H1 (cell line): ENCODE measurements around the gene S100A8. TPM values are rescaled to one million over a fixed set of nuclear protein-coding genes. Genes with fewer than 3 reads are reported as not detected.

Source experiments
- CTCF ChIA-PET: fragments of 300-600 bp; sonication (Branson Sonifier 250); formaldehyde crosslinking; loops from one replicate; lab custom pipeline; 2021; ENCODE audit not compliant: partially characterized antibody; lab: Charles Lee
- POLR2A ChIA-PET: fragments of 300-600 bp; sonication (Branson Sonifier 250); formaldehyde crosslinking; loops from one replicate; lab custom pipeline; 2021; ENCODE audit warnings: inconsistent platforms; ENCODE audit not compliant: partially characterized antibody; lab: Charles Lee
- DNase-seq, 2 experiments: peaks; one replicate each; pipeline versions ENCODE4 v3.0.0 to v3.0.0-alpha.2; 2010 to 2022; ENCODE audit warnings: low spot score in 2 of 2, low read depth in 1 of 2, mixed read lengths in 1 of 2
- FAIRE-seq: peaks from 2 replicates; lab custom pipeline; 2011; peaks lifted over from hg19 to GRCh38; lab: Jason Lieb, UNC
- H2AFZ ChIP-seq: 2 replicates; pipeline ENCODE4 v1.8.1; 2012; ENCODE audit warnings: low read length, inconsistent platforms
- H2AK5ac ChIP-seq: 2 replicates; pipeline ENCODE4 v1.6.1; 2013; ENCODE audit warnings: low read depth, low read length
- H2BK120ac ChIP-seq: replicated peaks from 2 replicates; pipeline ENCODE3; 2013; ENCODE audit warnings: low read depth, low read length, inconsistent platforms
- H2BK12ac ChIP-seq: 2 replicates; pipeline ENCODE4 v1.6.1; 2013; ENCODE audit warnings: low read depth, low read length
- H2BK15ac ChIP-seq: 2 replicates; pipeline ENCODE4 v1.6.1; 2013; ENCODE audit warnings: low read length
- H2BK20ac ChIP-seq: 2 replicates; pipeline ENCODE4 v1.6.1; 2013; ENCODE audit warnings: low read length
- H2BK5ac ChIP-seq: 2 replicates; pipeline ENCODE4 v1.6.1; 2013; ENCODE audit warnings: low read depth, low read length
- H3K14ac ChIP-seq: 2 replicates; pipeline ENCODE4 v1.6.1; 2013; ENCODE audit warnings: inconsistent platforms; ENCODE audit not compliant: insufficient read length
- H3K18ac ChIP-seq: 2 replicates; pipeline ENCODE4 v1.6.1; 2013; ENCODE audit warnings: low read length; ENCODE audit errors: extremely low read depth
- H3K23ac ChIP-seq: 2 replicates; pipeline ENCODE4 v1.6.1; 2013; ENCODE audit warnings: inconsistent platforms; ENCODE audit not compliant: insufficient read length
- H3K23me2 ChIP-seq: 2 replicates; pipeline ENCODE4 v1.6.1; 2013; ENCODE audit warnings: low read depth, low read length
- H3K27ac ChIP-seq: 2 replicates; pipeline ENCODE4 v1.6.1; 2011; ENCODE audit warnings: low read depth, low read length, inconsistent platforms
- H3K27me3 ChIP-seq, 4 experiments: replicated peaks in 1 of 4; 1 replicate in 1 of 4; 2 replicates in 3 of 4; pipeline versions ENCODE4 v1.6.1 to v1.8.1; 2011 to 2013; ENCODE audit warnings: low read length in 3 of 4, mild to moderate bottlenecking in 3 of 4, inconsistent platforms in 2 of 4, mixed read lengths in 2 of 4, moderate library complexity in 1 of 4; ENCODE audit not compliant: control insufficient read depth in 3 of 4, insufficient read depth in 3 of 4; ENCODE audit errors: extremely low read depth in 1 of 4
- H3K36me3 ChIP-seq, 4 experiments: 2 replicates each; pipeline versions ENCODE4 v1.6.1 to v1.8.1; 2011 to 2013; ENCODE audit warnings: mild to moderate bottlenecking in 4 of 4, low read length in 3 of 4, moderate library complexity in 2 of 4, control low read depth in 1 of 4, inconsistent platforms in 1 of 4; ENCODE audit not compliant: insufficient read depth in 4 of 4, control insufficient read depth in 2 of 4
- H3K4ac ChIP-seq: replicated peaks from 2 replicates; pipeline ENCODE3; 2013; ENCODE audit warnings: low read length, low read depth, mixed read lengths, inconsistent platforms; ENCODE audit not compliant: insufficient read length
- H3K4me1 ChIP-seq, 4 experiments: replicated peaks in 1 of 4; 1 replicate in 1 of 4; 2 replicates in 3 of 4; pipeline versions ENCODE4 v1.6.1 to v1.8.1; 2011 to 2013; ENCODE audit warnings: low read length in 3 of 4, inconsistent platforms in 2 of 4, mixed read lengths in 1 of 4; ENCODE audit not compliant: insufficient read depth in 4 of 4, control insufficient read depth in 3 of 4
- H3K4me2 ChIP-seq, 2 experiments: 2 replicates each; pipeline versions ENCODE4 v1.6.1 to v1.8.1; 2011 to 2013; ENCODE audit warnings: low read depth in 2 of 2, low read length in 2 of 2, control low read depth in 1 of 2, inconsistent platforms in 1 of 2, mild to moderate bottlenecking in 1 of 2; ENCODE audit not compliant: insufficient read depth in 1 of 2
- H3K4me3 ChIP-seq, 4 experiments: fragments of 200-600, 300-600 bp in 1 of 4; sonication (generic), shearing (Covaris generic), sonication (Bioruptor Twin) in 1 of 4; 2 replicates each; pipeline versions ENCODE4 v1.5.1 to v1.8.1; 2011 to 2016; ENCODE audit warnings: low read length in 4 of 4, low read depth in 3 of 4, control low read depth in 2 of 4, inconsistent platforms in 2 of 4, mild to moderate bottlenecking in 2 of 4, mixed read lengths in 1 of 4, moderate library complexity in 1 of 4; ENCODE audit not compliant: insufficient read depth in 2 of 4; ENCODE audit errors: extremely low read depth in 1 of 4
- H3K56ac ChIP-seq: replicated peaks from 2 replicates; pipeline ENCODE3; 2013; ENCODE audit warnings: low read depth, mild to moderate bottlenecking, mixed read lengths, low read length, inconsistent platforms; ENCODE audit not compliant: insufficient read length
- H3K79me1 ChIP-seq: 2 replicates; pipeline ENCODE4 v1.6.1; 2013; ENCODE audit warnings: low read depth, low read length, control low read depth
- H3K79me2 ChIP-seq, 2 experiments: 2 replicates each; pipeline versions ENCODE4 v1.6.1 to v1.8.1; 2012 to 2013; ENCODE audit warnings: low read length in 2 of 2, mild to moderate bottlenecking in 2 of 2, inconsistent platforms in 1 of 2; ENCODE audit not compliant: insufficient read depth in 2 of 2, control insufficient read depth in 1 of 2
- H3K9ac ChIP-seq, 4 experiments: replicated peaks in 1 of 4; 1 replicate in 1 of 4; 2 replicates in 3 of 4; pipeline versions ENCODE4 v1.6.1 to v1.8.1; 2011 to 2013; ENCODE audit warnings: low read depth in 3 of 4, low read length in 3 of 4, control low read depth in 2 of 4, mild to moderate bottlenecking in 2 of 4, moderate library complexity in 2 of 4, inconsistent platforms in 1 of 4; ENCODE audit errors: extremely low read depth in 1 of 4
- H3K9me3 ChIP-seq, 2 experiments: 2 replicates each; pipeline versions ENCODE4 v1.6.1 to v1.8.1; 2012 to 2013; ENCODE audit warnings: mild to moderate bottlenecking in 2 of 2, moderate library complexity in 2 of 2, control low read depth in 1 of 2, inconsistent platforms in 1 of 2, low read depth in 1 of 2, low read length in 1 of 2, mixed read lengths in 1 of 2; ENCODE audit not compliant: insufficient read depth in 2 of 2
- H4K20me1 ChIP-seq, 2 experiments: replicated peaks in 1 of 2; 2 replicates each; pipeline versions ENCODE3 to v1.8.1; 2011 to 2013; ENCODE audit warnings: inconsistent platforms in 2 of 2, low read length in 2 of 2, mild to moderate bottlenecking in 1 of 2; ENCODE audit not compliant: insufficient read depth in 2 of 2, control insufficient read depth in 1 of 2
- H4K5ac ChIP-seq: 2 replicates; pipeline ENCODE4 v1.6.1; 2013; ENCODE audit warnings: low read length, low read depth, mixed read lengths, inconsistent platforms; ENCODE audit not compliant: insufficient read length
- H4K8ac ChIP-seq: 2 replicates; pipeline ENCODE4 v1.8.0; 2013; ENCODE audit warnings: mild to moderate bottlenecking, moderate library complexity, low read length, inconsistent platforms; ENCODE audit not compliant: insufficient read depth; ENCODE audit errors: extremely low read depth
- H4K91ac ChIP-seq: replicated peaks from 2 replicates; pipeline ENCODE3; 2013; ENCODE audit warnings: low read length, mixed read lengths, inconsistent platforms; ENCODE audit not compliant: insufficient read length
- CBX8 ChIP-seq: fragments of 300-800, 300-1000 bp; sonication (generic); IDR thresholded peaks from 2 replicates; pipeline ENCODE4 v1.7.1; 2016; ENCODE audit warnings: low read depth, low read length, borderline replicate concordance
- CEBPB ChIP-seq: IDR thresholded peaks from 2 replicates; pipeline ENCODE4 v1.6.1; 2012; ENCODE audit warnings: low read depth, low read length
- EZH2 ChIP-seq: fragments of 200-600 bp; sonication (generic); IDR thresholded peaks from 2 replicates; pipeline ENCODE4 v1.7.1; 2012; ENCODE audit warnings: low read depth, mild to moderate bottlenecking, moderate library complexity, low read length, inconsistent platforms; ENCODE audit not compliant: severe bottlenecking
- GTF2F1 ChIP-seq: IDR thresholded peaks from 2 replicates; pipeline ENCODE4 v1.6.1; 2012; ENCODE audit warnings: low read depth, low read length, improper control_type of control experiment, borderline replicate concordance
- NANOG ChIP-seq: IDR thresholded peaks from 2 replicates; pipeline ENCODE4 v1.6.1; 2011; ENCODE audit warnings: low read length, low read depth, mild to moderate bottlenecking, inconsistent platforms; ENCODE audit not compliant: insufficient read depth, poor library complexity, severe bottlenecking
- POLR2A ChIP-seq, 2 experiments: IDR thresholded peaks; 1 replicate in 1 of 2; 2 replicates in 1 of 2; pipeline ENCODE4 v1.6.1; 2011; ENCODE audit warnings: low read depth in 2 of 2, low read length in 2 of 2, mild to moderate bottlenecking in 2 of 2; ENCODE audit errors: control extremely low read depth in 1 of 2
- POLR2AphosphoS5 ChIP-seq: IDR thresholded peaks from 2 replicates; pipeline ENCODE4 v1.6.1; 2011; ENCODE audit warnings: low read depth, low read length
- SIN3A ChIP-seq, 2 experiments: IDR thresholded peaks in 1 of 2; conservative IDR thresholded peaks in 1 of 2; 2 replicates each; pipeline ENCODE4 v1.6.1; 2011 to 2012; ENCODE audit warnings: low read length in 2 of 2, improper control_type of control experiment in 1 of 2, low read depth in 1 of 2, mild to moderate bottlenecking in 1 of 2
- TAF1 ChIP-seq: IDR thresholded peaks from 2 replicates; pipeline ENCODE4 v1.6.1; 2011; ENCODE audit warnings: mild to moderate bottlenecking, low read depth, low read length
- WGBS, 2 experiments: shearing (Covaris generic) in 1 of 2; methylation state at CpG; one replicate each; pipeline versions ENCODE4 v1.1.6 to v1.1.7; 2013 to 2015; ENCODE audit warnings: low lambda C conversion rate in 2 of 2, mixed read lengths in 2 of 2, inconsistent platforms in 1 of 2, low coverage in 1 of 2, missing lambda C conversion rate in 1 of 2; ENCODE audit not compliant: insufficient replicate concordance in 2 of 2, insufficient coverage in 1 of 2, insufficient read length in 1 of 2; ENCODE audit errors: extremely low coverage in 1 of 2, missing lambda C conversion rate in 1 of 2; 5-methylcytosine and 5-hydroxymethylcytosine counted together
- polyA plus RNA-seq, 7 experiments: library from polyadenylated mRNA; depleted of rRNA in 3 of 7; stranded (reverse) in 5 of 7; unstranded in 2 of 7; fragments of >200 nt in 5 of 7; fragments of 200-250 nt in 2 of 7; gene quantifications; 1 replicate in 5 of 7; 2 replicates in 1 of 7; 4 replicates in 1 of 7; pipeline versions ENCODE4 v1.2.1 to v1.2.3, GENCODE V29; 2011 to 2013; ENCODE audit warnings: missing spikeins in 2 of 7, mixed read lengths in 2 of 7
- total RNA-seq: library from RNA; stranded (reverse); fragmentation: NEBNext Ultra II Directional; extraction: Animal tissue kit (Norgen Biotek cat#: 25700); gene quantifications from 2 replicates; pipeline ENCODE4 v1.2.1, GENCODE V29; 2021
- TF ChIP-seq, protein P1 (sequence below): IDR thresholded peaks from 2 replicates; pipeline ENCODE4 v1.6.1; 2012; ENCODE audit warnings: inconsistent platforms
- TF ChIP-seq, protein P2 (sequence below), 3 experiments: IDR thresholded peaks; 1 replicate in 2 of 3; 2 replicates in 1 of 3; pipeline versions ENCODE4 v1.5.1 to v1.6.1; 2011; ENCODE audit warnings: low read length in 3 of 3, mild to moderate bottlenecking in 3 of 3, inconsistent platforms in 2 of 3, low read depth in 1 of 3, moderate library complexity in 1 of 3; ENCODE audit not compliant: insufficient read depth in 1 of 3; ENCODE audit errors: control extremely low read depth in 1 of 3

S100A8 gene
- total and polyA plus RNA-seq, 2 of the 8 experiments (the other 6 are each of a cell fraction or from before 2014, with no cell fraction given): not detected

DNA sequence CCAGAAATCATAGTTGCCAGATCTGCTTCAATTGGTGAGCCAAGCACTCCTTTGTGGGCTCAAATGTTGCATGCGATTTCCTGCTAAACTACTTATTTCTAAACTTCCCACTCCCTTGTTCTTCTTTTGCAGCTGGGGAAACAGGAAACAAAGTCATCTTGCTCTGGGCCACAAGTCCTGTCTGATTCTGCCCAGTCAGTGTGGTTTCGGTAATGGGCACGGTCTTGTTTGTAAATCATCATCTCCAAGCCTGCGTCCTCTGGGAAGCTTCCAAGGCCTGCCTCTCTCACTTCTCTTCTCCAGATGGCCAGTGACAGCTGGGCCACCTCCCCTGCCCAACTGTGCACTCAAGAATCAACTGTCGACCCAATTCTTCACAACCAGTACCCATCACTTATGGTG lies 4.4 kb downstream of the S100A8 start:
- H3K27ac ChIP-seq: no peak overlapping the region
- no peaks in the 10 kb centered on the region for H3K23me2 ChIP-seq
- H2BK12ac ChIP-seq: no peak overlapping the region
- no peaks in the 10 kb centered on the region for H3K36me3 ChIP-seq
- no peak overlapping the region for H3K18ac ChIP-seq
- H4K8ac ChIP-seq: no peak overlapping the region
- H3K56ac ChIP-seq: no peak overlapping the region
- no peak overlapping the region for H2BK120ac ChIP-seq
- H3K9me3 ChIP-seq: no peaks in the 10 kb centered on the region
- H3K4me2 ChIP-seq: no peak overlapping the region
- FAIRE-seq (no peak), DNase-seq (no peak)
- H2BK15ac ChIP-seq: no peak overlapping the region
- no peak overlapping the region for H2AK5ac ChIP-seq
- peaks cover 0 to 2% (median 0%) of the 10 kb centered on the region in 4 experiments; a peak in 1 of 7 replicates for H3K27me3 ChIP-seq
- H3K23ac ChIP-seq: no peak overlapping the region
- ChIA-PET CTCF (interaction anchor here (0.8 to 2.3 kb wide), 5 partner anchors 31 to 108 kb away, joined by 3 to 10 read pairs (median 4); no protein-coding TSS in a partner anchor), POLR2A (interaction anchor here (0.7 kb wide), 1 partner anchor 228 kb away, joined by 3 read pairs; no protein-coding TSS in a partner anchor)
- H3K4ac ChIP-seq: no peak overlapping the region
- no peaks in the 10 kb centered on the region for H3K79me2 ChIP-seq
- no peaks in the 10 kb centered on the region for H3K4me1 ChIP-seq
- WGBS, 2 experiments: 84% methylated on average over 5 of the region's 5 CpGs; no CpG with 5 or more reads in 1 of the 2 experiments
- no peaks in the 10 kb centered on the region for H3K79me1 ChIP-seq
- H3K14ac ChIP-seq: no peak overlapping the region
- H2AFZ ChIP-seq: no peak overlapping the region
- H4K91ac ChIP-seq: no peak overlapping the region
- no peaks in the 10 kb centered on the region for H4K20me1 ChIP-seq
- H3K4me3 ChIP-seq: no peak overlapping the region
- H4K5ac ChIP-seq: no peak overlapping the region
- no peak overlapping the region for H3K9ac ChIP-seq
- H2BK20ac ChIP-seq: no peak overlapping the region
- H2BK5ac ChIP-seq: no peak overlapping the region
- TF ChIP-seq NANOG: no peak
- TF ChIP-seq CBX8: no peak
- TF ChIP-seq EZH2: no peak
- TF ChIP-seq SIN3A (conservative IDR thresholded peaks at IDR 0.05 in 1 of 2, IDR thresholded peaks at IDR 0.05 in 1 of 2; ENCODE audit: low read depth in 1 of 2, low read length in 2 of 2): no peak
- no peak for TF ChIP-seq TAF1
- TF ChIP-seq, protein P1, sequence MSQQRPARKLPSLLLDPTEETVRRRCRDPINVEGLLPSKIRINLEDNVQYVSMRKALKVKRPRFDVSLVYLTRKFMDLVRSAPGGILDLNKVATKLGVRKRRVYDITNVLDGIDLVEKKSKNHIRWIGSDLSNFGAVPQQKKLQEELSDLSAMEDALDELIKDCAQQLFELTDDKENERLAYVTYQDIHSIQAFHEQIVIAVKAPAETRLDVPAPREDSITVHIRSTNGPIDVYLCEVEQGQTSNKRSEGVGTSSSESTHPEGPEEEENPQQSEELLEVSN: no peak
- TF ChIP-seq POLR2A (IDR thresholded peaks at IDR 0.05; ENCODE audit: control extremely low read depth in 1 of 2, low read depth in 2 of 2, low read length in 2 of 2): no peak
- no peak for TF ChIP-seq GTF2F1
- no peak for TF ChIP-seq CEBPB
- no peak for TF ChIP-seq POLR2AphosphoS5
- TF ChIP-seq, protein P2, sequence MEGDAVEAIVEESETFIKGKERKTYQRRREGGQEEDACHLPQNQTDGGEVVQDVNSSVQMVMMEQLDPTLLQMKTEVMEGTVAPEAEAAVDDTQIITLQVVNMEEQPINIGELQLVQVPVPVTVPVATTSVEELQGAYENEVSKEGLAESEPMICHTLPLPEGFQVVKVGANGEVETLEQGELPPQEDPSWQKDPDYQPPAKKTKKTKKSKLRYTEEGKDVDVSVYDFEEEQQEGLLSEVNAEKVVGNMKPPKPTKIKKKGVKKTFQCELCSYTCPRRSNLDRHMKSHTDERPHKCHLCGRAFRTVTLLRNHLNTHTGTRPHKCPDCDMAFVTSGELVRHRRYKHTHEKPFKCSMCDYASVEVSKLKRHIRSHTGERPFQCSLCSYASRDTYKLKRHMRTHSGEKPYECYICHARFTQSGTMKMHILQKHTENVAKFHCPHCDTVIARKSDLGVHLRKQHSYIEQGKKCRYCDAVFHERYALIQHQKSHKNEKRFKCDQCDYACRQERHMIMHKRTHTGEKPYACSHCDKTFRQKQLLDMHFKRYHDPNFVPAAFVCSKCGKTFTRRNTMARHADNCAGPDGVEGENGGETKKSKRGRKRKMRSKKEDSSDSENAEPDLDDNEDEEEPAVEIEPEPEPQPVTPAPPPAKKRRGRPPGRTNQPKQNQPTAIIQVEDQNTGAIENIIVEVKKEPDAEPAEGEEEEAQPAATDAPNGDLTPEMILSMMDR (IDR thresholded peaks at IDR 0.05; ENCODE audit: control extremely low read depth in 1 of 3, insufficient read depth in 1 of 3, low read depth in 1 of 3, low read length in 3 of 3): no peak
